Measurements from ENCODE around the gene USP36.
"Not testable (repeated sequence)": the region's sequence is repeated elsewhere in the genome, so short reads cannot be mapped to it uniquely, and the experiment has no call there.

USP36 gene

DNA sequence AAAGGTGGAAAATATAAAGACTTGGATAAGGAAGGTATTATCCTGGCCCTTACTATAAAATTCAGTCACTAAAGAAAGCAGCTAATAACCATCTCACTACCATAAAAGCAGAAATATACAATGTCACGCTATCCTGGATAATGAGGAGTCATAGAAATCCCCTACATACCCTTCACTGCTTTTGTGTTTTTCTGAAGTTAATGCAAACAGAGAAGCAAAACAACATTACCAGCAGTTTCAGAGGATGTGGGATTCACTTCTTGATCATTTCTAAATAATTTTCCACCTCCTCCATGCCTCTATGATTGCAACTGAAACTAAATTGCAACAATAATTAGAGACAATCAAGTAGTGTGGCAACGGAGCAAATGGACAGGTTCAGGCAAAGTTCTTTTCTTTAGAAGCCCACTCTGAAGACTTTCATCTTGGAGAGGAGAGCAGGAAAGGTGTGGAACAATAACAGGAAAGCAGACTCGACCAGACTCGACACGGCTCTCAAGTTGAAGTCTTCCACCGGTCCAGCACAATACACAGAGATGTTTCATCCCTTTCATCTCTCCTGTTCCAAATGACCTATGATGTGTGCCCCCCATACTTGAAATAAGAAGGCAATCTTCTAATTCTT is 68.7 kb downstream of the USP36 start:
- in situ Hi-C loops (cut with HindIII; ENCODE audit: low sequenced_read_pairs), result no loop called here

- in situ Hi-C loops (cut with HindIII; ENCODE audit: low sequenced_read_pairs), result no loop called here
Observed at GRCh38 chr17:78769196-78769773, 71.3 kb downstream of the USP36 start.

- in situ Hi-C loops (cut with HindIII; ENCODE audit: low sequenced_read_pairs), result no loop called here
Observed at GRCh38 chr17:78767806-78768205, 72.8 kb downstream of the USP36 start.

GRCh38 chr17:78766743-78767294 is 73.8 kb downstream of the USP36 start:
- in situ Hi-C loops (cut with HindIII; ENCODE audit: low sequenced_read_pairs), result no loop called here

DNA sequence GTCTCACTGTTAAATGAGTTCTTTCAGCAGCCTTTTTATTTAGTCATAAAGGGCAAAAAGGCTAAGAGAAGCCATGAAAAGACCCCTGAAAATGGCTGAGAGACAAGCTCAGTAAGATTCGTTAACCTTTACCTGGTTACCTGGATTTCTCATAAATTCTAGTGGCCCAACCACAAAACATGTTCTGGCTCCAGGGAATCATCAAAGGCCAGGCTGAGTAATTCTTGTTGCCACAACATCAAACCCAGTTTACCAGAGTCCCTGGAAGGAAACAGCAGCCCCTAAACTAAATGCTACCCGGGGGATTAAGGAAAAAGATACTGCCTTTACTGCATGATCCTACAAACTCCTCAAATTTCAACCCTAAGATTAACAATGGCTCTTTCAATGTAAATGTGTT is 74.4 kb downstream of the USP36 start:
- in situ Hi-C loops (cut with HindIII; ENCODE audit: low sequenced_read_pairs), result no loop called here

GRCh38 chr17:78765821-78766220 is 74.8 kb downstream of the USP36 start:
- in situ Hi-C loops (cut with HindIII; ENCODE audit: low sequenced_read_pairs), result no loop called here

GRCh38 chr17:78764871-78765270 is 75.7 kb downstream of the USP36 start:
- in situ Hi-C loops (cut with HindIII; ENCODE audit: low sequenced_read_pairs), result no loop called here

- in situ Hi-C loops (cut with HindIII; ENCODE audit: low sequenced_read_pairs), result no loop called here
Observed at GRCh38 chr17:78763561-78763960, 77.1 kb downstream of the USP36 start.

DNA sequence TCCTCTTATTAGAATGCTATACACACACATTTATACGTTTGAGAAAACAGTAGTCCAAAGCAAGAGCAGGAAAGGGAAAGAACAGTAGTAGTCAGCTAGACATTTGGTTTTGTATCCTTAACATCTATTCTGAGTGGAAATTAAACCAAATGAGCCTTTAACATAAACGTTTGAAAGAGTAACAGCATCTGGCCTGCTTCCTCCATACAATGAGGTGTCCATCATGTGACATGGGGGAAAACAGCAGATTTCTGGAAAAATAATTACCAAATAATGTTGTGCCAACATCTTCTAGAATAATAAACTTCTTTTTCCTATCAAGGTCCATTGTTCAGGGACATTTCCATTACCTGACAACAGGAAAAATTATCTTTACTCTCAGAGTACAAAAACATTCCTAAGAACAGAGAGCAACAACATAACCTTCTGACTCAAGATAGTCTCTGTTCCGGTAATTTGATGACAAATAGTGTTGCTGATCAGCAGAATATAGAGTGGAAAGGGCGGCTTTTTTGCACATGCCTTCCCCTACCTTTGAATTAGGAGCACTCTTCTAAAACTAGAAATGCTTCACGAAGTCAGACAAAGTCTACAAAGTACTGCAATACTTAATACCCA is 78.7 kb downstream of the USP36 start:
- in situ Hi-C loops (cut with HindIII; ENCODE audit: low sequenced_read_pairs), result no loop called here

GRCh38 chr17:78759969-78760352 is 80.7 kb downstream of the USP36 start:
- in situ Hi-C loops (cut with HindIII; ENCODE audit: low sequenced_read_pairs), result no loop called here

DNA sequence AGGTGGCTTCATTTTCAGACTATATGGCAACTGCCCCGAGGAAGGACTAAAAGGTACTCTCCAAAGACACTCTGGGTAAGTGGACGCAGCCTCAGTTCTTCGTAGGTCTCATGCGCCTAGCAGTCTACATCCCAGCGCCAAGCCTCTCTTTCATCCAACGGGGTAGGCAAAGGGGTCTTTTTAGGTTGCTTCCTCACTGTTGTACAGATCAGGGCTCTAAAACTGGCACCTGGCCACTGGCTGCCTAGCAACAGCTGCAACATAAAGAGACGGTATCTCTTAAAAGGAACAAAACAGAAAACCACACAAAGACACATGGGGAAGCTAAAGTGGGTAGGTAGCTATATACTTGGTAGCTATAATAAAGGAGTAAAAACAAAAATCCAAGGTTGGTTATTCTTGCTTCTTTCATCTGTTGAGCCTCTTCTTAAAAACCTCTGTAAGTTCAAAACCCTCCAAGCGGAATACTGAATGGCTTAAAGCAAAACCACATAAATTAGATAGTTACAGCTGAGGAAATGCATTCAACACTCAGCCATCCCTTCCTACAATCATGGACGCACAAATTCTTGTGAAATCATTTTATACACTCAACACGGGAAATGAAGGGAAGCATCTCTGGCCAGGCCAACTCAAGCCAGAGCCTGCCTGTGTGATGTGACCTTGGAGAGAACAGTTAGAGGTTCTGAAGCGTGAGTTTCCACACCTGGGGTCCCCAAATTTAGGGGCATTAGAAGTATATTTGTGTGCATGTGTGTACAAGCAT is 81.2 kb downstream of the USP36 start:
- in situ Hi-C loops (cut with HindIII; ENCODE audit: low sequenced_read_pairs), result no loop called here

GRCh38 chr17:78753316-78754250 is 87.0 kb downstream of the USP36 start:
- in situ Hi-C loops (cut with HindIII; ENCODE audit: low sequenced_read_pairs), result no loop called here

GRCh38 chr17:78751447-78752161 is 89.0 kb downstream of the USP36 start:
- in situ Hi-C loops (cut with HindIII; ENCODE audit: low sequenced_read_pairs), result no loop called here

DNA sequence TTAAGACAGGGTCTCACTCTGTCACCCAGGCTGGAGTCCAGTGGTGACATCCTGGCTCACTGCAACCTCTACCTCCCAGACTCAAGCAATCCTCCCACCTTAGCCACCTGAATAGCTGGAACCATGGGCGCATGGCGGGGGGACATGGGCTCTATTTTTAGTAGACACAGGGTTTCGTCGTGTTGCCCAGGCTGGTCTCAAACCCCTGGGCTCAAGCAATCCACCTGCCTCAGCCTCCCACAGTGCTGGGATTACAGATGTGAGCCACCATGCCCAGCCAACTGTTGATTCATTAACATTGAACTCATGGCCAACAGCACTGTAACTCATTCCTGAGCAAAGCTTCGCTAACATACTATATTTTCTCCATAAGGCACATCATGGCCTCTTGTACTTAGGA is 89.6 kb downstream of the USP36 start:
- in situ Hi-C loops (cut with HindIII; ENCODE audit: low sequenced_read_pairs), result not testable (repeated sequence)

- in situ Hi-C loops (cut with HindIII; ENCODE audit: low sequenced_read_pairs), result no loop called here
Observed at GRCh38 chr17:78748730-78749317, 91.8 kb downstream of the USP36 start.

GRCh38 chr17:78748048-78748729 is 92.4 kb downstream of the USP36 start:
- in situ Hi-C loops (cut with HindIII; ENCODE audit: low sequenced_read_pairs), result no loop called here

GRCh38 chr17:78747488-78747887 is 93.1 kb downstream of the USP36 start:
- in situ Hi-C loops (cut with HindIII; ENCODE audit: low sequenced_read_pairs), result no loop called here

DNA sequence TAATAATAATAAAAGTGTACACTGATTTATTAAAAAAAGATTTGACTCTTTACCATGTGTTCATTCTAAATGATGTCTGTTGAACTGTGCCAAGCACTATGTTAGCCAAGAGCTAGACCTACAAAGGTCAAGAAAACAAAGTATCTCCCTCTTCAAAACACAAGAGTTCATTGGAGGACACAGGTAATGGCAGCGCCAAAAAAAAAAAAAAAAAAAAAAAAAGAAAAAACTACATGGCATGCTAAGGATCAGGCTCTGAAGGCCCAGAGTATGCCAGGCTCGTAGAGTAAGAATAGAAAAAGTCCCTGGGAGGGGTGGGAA is 93.7 kb downstream of the USP36 start:
- in situ Hi-C loops (cut with HindIII; ENCODE audit: low sequenced_read_pairs), result no loop called here
